ENCODE data around the gene PTGIS. TPM values are rescaled to one million over a fixed set of nuclear protein-coding genes. Genes with fewer than 3 reads are reported as not detected.

PTGIS gene
- total RNA-seq, 1 experiment from 2014 or later = 20.0 TPM

GRCh38 chr20:49597825-49598395 lies 30.0 kb upstream of the PTGIS start:
- H2BK20ac ChIP-seq (ENCODE audit: low read depth, low read length, poor library complexity, severe bottlenecking) = no peak overlapping the region
- no peak overlapping the region for H4K91ac ChIP-seq (ENCODE audit: insufficient read length, low read depth, low read length)
- H4K5ac ChIP-seq (ENCODE audit: insufficient read length, low read depth, low read length) = no peak overlapping the region
- Mint-ChIP-seq H3K27me3 (ENCODE audit: low read depth) (peaks cover 3% of the 10 kb centered on the region; the same call in 1 of the 2 replicates), H3K27ac (no peak overlapping the region), H3K36me3 (ENCODE audit: insufficient read depth in 1 of 3, low read depth in 3 of 3) (no peaks in the 10 kb centered on the region), H3K9me3 (0 out of 5 replicates have a peak, but pooled peaks cover 0 to 2% of the 10 kb centered on the region in 2 experiments), H3K4me3 (no peak overlapping the region), H3K4me1 (peaks cover 3 to 7% of the 10 kb centered on the region in 2 experiments; a peak in 2 of 4 replicates)
- no peak overlapping the region for H3T11ph ChIP-seq (ENCODE audit: low read length)
- no peaks in the 10 kb centered on the region for H3K4me1 ChIP-seq (ENCODE audit: insufficient read depth, low read length)
- no peak for DNase-seq
- H3K27me3 ChIP-seq (ENCODE audit: insufficient read depth, low read length) = no peaks in the 10 kb centered on the region
- no peak overlapping the region for H2BK12ac ChIP-seq (ENCODE audit: insufficient read length, low read depth, low read length)
- no peak for TF ChIP-seq CTCF (conservative IDR thresholded peaks at IDR 0.05)
- H4K8ac ChIP-seq (replicated peaks; ENCODE audit: insufficient read length, low read depth, low read length) = no peak overlapping the region
- no peak overlapping the region for H2AK5ac ChIP-seq (ENCODE audit: insufficient read length, low read length)
- no peaks in the 10 kb centered on the region for H3K79me1 ChIP-seq (ENCODE audit: insufficient read depth, low read depth, low read length, poor library complexity, severe bottlenecking)
- H2AFZ ChIP-seq (ENCODE audit: low read length) = no peak overlapping the region
- WGBS (ENCODE audit: extremely low coverage, insufficient read length, low lambda C conversion rate) = no CpG with 5 or more reads among the region's 4 CpGs
- H3K79me2 ChIP-seq (ENCODE audit: insufficient read depth, low read length) = no peaks in the 10 kb centered on the region
- H3K14ac ChIP-seq (ENCODE audit: insufficient read depth, low read length) = no peak overlapping the region
- no peak overlapping the region for H2BK15ac ChIP-seq (ENCODE audit: low read depth, low read length)
- no peaks in the 10 kb centered on the region for H3K23me2 ChIP-seq (ENCODE audit: insufficient read length, low read depth, low read length, poor library complexity, severe bottlenecking)
- H3K9me3 ChIP-seq (ENCODE audit: control insufficient read depth, low read depth, low read length) = no peaks in the 10 kb centered on the region
- H3K9ac ChIP-seq (ENCODE audit: extremely low read depth, insufficient read length, low read length) = no peak overlapping the region
- no peak overlapping the region for H3K23ac ChIP-seq (ENCODE audit: insufficient read length, low read depth, low read length)
- no peaks in the 10 kb centered on the region for H4K20me1 ChIP-seq (ENCODE audit: control insufficient read depth, insufficient read depth, insufficient read length)
- H3K4me2 ChIP-seq (ENCODE audit: insufficient read depth, insufficient read length, low read length) = no peak overlapping the region
- no peak overlapping the region for H3K27ac ChIP-seq (ENCODE audit: insufficient read length, low read depth, low read length)
- H3K18ac ChIP-seq (ENCODE audit: insufficient read length, low read depth, low read length) = no peak overlapping the region
- no peak overlapping the region for H3K56ac ChIP-seq (ENCODE audit: insufficient read length, low read depth, low read length)
- H2BK5ac ChIP-seq (ENCODE audit: insufficient read length, low read length) = no peak overlapping the region
- no peak overlapping the region for H3K4ac ChIP-seq (ENCODE audit: low read depth, low read length)
- H2BK120ac ChIP-seq (ENCODE audit: low read depth, low read length, poor library complexity, severe bottlenecking) = no peak overlapping the region

Data from H9 (cell line).